Stimulated activated CD8-positive, alpha-beta memory T cell treated with anti-CD3 and anti-CD28 coated beads, Interleukin-7, amount 100 ng/mL, for 1 hour (primary cell): ENCODE results near the gene CDKN1B.

Experiments used
- DNase-seq, 2 donors: peaks; one replicate each; pipeline ENCODE4 v3.0.0-alpha.2; 2020; ENCODE audit warnings: low read depth in 2 of 2

Gene CDKN1B

GRCh38 chr12:12759234-12759915 lies 42.2 kb downstream of the CDKN1B start:
- no peak for DNase-seq

DNA sequence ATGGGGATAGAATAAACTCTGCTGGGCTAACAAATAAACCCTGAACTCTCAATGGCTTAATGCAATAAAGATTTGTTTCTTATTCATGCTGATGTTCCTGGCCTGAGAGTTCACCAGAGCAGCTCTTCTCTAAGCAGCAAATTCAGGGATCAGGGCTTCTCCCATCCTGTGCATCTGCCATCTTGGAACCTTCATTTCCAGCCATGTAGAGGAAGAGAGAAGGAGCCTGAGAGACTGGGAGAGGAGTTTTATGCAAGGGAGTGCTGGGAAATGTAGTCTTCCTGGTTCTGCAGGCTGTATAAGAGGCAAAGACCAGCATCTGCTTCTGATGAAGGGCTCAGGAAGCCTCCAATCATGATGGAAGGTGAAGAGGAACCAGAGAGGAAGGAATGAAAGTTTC lies 47.7 kb downstream of the CDKN1B start:
- DNase-seq, result no peak

- no peak for DNase-seq
These were observed 53.1 kb downstream of the CDKN1B start for GRCh38 chr12:12770262-12770661.
